GM04503 (cell line): ENCODE measurements around the gene COL4A4.
A peak's percentile ranks its signal among the peaks of the same experiment; 100 is the strongest.

Experiments used
- DNase-seq: peaks from one replicate; pipeline ENCODE4 v3.0.0-alpha.2; 2012; ENCODE audit warnings: low read depth

COL4A4 gene

DNA sequence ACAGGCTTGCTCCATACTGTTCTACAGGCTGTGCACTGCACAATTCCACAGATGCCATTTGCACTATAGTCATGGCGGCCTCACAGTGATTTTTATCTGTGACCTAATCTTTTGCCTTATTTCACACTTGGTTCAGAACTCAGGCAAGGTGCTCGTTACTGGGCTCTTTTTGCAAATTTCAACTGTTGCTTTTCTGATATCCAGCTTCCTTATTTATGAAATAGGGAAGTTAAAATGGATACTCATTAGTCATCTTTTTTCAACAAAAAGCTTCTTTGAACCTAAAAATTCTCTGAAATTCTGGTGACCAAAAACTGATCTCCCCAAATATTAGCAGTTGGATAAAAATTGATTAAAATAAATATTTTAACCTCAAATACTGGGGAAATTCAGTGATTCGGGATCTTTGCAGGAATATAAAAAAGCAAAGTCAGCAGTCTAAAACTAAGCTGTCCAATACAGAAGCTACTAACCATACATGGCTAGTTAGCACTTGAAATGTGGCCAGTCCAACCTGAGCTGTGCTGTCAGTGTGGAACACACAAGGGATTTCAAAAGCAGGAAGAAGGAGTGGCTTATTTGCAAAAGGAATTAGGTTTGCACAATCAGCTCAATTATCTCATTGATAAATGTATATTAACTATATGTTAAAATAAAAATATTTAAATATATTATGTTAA is 134.4 kb downstream of the COL4A4 start:
- DNase-seq, result no peak

DNA sequence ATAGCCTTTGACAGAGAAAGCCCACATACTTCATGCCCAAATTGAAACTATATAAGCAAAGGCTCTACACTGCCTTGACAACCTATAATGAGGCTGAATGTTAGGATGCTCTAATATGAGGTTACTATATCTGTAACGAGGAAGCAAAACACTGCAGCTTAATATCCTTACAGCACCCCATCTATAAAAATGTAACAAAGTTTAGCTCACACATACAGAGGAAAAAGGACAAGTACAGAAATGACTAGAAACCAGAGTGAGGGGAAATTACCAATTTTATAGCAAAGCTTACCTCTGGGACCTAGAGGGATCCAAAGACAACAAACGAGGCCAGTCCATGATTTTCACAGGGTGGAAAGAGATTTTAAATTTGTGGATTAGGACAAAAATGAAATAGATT is 138.5 kb downstream of the COL4A4 start:
- DNase-seq, result no peak

DNA sequence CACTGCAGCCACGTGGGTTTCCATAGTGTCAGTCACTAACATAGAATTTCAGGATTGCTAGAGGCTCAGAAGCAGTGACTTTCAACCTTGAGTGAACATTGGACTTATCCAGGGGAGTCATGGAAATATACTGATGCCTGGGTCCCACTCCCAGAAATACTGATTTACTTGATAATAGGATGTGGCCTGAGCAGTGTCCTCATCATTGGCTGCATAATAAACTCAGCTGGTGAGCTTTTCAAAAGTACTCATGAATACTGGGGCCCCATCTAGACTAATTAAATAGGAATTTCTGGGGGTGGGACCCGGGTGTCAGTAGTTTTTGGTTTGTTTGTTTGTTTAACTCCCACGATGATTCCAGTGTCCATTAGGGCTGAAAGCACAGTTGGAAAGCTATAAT is 141.4 kb downstream of the COL4A4 start:
- DNase-seq, result no peak

DNA sequence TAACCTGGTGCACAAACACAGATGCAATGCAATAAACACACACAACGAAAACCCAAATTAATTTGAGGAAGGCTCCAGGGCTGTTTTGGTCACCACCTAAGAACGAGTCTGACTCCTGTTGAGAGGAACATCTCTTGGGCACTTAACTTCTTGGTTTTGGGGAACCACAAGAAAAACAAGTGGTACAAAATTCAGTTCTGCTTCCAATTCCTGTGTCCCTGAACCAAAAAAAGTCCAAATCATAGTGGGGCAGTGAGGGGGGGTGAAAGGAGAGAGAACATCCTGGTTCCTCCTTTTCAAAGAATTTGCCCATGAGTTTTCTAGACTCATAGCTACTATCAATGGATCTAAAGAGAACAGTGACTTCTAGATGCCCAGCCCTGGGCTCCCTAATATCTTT is 143.6 kb downstream of the COL4A4 start:
- DNase-seq, result no peak

DNA sequence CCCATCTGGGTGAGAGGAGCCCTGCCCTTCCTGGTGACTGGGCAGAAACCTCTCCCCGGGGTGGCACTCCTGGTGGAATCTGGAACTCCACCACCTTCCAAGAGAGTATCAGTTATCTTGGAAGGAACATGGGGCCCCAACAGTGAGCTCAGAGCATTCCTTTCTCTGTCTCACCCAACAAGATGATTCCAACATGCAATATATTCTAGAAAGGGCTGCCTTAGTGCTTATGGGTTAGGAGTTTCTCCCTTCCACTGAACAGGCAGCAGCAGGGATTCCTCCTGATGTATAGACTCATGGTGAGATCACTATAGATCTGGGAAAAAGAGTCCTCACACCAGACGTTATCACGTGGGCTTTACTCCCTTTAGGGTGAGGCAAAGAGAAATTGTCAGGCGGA is 147.1 kb downstream of the COL4A4 start:
- DNase-seq, result no peak

DNA sequence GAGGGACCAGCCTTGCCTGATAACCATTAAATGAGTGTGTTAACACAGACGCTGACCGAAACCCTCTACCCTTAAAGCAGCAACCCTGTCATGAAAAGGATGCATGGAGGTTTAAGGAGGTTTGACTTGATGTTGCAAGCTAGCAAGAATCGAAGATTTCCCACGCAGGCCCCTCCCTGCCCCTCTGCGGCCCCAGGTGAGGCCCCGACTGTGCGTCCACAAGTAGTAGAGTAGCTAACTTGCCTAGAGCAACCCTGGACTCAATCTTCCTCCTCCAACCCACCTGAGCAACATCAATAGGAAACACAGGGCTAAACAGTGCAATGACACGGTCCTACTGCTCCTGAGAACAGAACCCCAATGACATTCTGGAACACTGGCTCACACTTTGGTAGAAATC is 150.1 kb downstream of the COL4A4 start:
- no peak for DNase-seq

DNA sequence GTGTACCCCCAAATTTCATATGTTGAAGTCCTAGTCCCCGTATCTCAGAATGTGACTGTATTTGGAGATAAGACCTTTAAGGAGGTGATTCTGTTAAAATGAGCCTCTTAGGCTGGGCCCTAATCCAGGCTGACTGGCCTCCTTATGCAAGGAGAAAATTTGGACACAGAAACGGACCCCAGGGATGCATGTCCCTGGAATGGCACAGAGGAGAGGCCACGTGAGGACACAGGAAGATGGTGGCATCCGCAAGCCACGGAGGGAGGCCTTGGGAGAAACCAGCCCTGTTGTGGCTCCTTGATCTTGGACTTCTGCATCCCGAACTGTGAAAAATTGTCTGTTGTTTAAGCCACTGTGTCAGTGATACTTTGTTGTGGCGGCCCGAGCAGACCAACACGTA is 150.7 kb downstream of the COL4A4 start:
- no peak for DNase-seq

DNA sequence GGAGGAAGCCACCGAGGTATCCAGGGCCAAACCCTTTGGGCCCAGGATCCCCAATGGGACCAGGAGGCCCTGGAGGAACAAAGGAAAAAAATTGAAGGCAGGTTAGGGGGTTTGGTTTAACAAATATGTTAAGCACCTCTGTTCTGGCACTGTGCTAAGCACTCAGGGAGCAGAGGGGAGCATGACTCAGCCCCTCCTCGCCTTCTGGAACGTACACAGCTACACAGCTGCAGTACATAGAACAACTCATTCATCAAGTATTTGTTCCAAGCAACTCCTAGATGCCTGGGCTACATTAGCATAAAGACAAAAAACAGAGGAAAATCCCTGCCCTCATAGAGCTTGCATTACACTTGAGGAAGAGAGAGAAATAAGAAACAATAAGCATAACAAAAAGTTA is 153.6 kb downstream of the COL4A4 start:
- DNase-seq, result no peak

DNA sequence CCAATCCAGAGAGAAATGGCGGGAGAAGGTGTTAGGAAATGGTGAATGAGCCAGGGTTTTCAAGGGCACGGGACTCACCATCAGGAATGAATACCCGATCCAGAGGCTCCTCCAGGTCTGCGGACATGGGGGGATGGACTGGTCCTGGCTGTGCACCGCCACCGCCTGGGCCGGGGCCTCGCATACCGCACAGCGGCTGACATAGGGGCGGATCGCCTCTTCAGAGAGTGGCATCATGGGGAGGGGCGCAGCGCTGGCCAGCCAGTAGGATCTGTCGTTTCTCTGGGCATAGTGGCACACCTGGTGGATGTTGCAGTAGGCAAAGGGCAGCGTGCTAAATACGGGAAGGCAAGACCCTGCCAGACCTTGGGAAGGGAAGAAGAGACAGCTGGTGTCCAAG is 156.1 kb downstream of the COL4A4 start:
- DNase-seq, result no peak

DNA sequence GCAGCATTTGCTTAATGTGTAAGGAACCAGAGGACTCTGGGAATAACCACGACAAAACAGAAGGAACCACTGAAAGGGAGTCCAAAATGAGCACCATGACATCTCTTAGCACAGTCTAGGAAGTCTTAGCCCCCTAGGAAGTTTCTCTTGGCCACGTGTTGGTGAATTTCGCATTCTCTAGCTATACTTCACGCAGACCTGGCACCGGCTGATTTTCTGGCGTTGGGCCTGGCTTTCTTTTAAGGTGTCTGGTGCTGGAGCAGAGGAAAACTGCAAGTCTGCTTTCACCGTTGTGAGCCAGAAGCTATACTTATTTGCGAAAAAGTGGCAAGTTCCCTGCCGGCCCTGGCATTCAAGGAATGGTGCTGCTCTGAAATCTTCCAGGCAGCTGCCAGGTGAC is 156.9 kb downstream of the COL4A4 start:
- no peak for DNase-seq

DNA sequence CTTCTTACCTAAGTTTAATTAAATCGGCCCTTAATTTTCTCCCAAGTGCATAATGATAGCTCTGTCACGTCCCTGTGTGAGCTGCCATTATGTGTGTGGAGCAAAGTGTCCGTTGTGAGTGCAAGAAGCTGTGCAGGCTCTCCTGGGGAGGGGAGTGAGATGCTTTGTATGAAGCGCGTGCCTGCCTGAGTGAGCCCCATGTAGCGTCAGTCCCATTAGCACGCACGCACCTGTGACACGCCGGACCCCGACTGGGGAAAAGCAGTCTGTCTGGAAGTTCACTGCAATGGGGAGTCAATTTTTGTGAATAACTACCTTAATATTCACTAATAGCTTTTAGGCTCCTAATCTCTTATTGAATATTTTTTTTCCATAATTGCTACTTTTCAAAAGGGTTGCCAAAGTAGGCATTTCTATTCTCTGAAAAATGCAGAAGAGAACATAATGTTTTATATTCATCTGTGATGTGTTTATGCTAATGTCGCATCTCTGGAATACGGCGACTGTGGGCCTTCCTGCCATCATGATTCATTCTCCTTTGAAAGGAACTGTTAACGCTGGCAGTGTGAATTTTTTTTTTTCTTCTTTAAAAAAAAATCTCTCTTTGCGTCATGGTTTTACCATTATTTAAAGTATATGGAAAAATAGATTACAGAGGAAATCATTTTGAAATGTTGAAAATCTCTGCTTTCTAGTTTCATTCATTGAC is 157.7 kb downstream of the COL4A4 start:
- DNase-seq, result no peak

DNA sequence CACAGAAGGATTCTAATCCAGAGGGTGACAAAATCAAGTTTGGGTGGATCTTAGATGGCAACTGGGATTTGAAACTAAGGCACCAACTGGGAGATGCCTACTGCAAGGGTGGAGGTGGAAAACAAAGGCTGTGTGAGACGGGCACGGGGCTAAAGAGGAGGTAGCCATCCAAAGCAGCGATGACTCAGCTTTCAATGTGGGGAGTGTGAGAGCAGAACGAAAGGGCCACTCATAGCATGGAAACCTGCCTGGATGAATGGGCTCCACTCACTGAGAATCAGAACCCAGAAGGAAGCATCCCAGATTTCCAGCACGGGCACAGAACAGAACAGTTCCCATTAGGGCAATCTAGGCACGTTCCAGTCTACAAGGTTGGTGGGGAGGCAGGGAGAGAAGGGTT is 159.5 kb downstream of the COL4A4 start:
- DNase-seq, result no peak

DNA sequence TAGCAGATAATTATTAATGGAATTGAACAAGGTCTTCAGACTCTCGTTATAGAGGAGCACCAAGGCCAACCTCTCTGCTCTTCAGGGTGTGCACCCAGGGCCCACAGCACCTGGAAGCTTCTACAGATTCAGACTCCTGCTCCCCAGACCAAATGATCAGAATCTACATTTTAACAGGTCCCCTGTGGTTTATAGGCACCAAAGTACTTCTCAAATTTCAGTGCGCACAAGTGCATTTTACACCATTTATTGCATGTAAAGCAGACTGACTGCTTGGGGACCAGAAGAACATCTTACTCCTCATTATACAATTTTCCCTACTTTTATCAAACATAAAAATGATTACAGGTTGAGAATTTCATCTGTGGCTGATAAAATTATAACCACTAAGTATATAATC is 163.9 kb downstream of the COL4A4 start:
- DNase-seq, result no peak

DNA sequence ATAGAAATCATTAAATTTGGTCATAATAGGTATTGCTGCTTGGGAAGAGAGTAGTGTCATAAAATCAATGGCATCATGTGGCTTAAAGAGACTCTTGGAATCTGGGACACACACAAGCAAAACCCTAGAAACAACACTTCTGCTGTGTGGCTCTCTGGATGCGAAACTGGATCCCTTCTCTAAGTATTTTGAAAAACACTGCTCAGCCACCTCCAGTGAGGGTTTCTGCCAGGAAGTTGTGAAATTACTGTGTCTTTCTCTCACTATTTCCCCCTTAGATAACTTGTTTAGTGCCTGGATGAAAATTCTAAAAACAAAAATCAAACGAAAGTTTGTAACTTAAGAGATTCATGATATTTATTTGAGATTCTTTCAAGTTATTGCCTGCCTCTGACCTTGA is 164.3 kb downstream of the COL4A4 start:
- no peak for DNase-seq

DNA sequence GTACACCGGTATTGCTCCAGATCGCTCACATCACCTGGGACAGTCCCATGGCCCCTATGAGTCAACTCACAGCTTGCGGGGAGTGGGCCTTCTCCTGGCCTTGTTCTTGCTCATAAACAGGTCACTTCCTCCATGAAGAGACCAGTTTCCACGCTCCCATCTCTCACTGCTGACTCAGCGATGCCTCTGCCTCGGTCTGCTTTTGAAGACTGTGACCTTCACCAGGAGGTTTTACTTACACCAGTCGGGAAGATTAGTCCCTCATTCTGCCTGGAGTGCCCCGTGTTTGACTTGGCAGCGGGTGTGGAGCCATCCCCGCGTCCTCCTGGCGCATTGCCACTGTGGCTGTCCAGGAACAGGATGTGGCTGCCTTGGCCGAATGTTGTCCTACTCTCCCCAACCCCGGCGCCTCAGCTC is 168.4 kb downstream of the COL4A4 start:
- DNase-seq, result no peak

DNA sequence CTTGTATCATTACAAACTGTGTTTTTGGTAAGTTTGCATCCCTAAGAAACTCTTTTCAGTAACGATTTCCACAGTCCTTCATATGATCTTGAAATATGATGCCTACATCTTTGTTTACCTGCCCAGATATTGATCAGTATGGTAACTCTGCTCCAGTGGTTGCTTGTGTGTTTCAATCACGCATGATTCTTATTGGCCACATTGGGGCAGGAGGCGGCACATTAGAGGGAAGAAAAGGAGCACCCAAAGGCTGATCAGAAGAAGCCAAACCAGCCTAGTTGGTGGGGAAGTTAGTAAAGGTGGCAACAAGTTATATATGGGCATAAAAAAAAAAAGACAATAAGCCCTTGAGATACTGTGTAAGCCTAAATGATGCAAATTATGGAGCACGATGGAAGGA is 169.2 kb downstream of the COL4A4 start:
- DNase-seq, result no peak

DNA sequence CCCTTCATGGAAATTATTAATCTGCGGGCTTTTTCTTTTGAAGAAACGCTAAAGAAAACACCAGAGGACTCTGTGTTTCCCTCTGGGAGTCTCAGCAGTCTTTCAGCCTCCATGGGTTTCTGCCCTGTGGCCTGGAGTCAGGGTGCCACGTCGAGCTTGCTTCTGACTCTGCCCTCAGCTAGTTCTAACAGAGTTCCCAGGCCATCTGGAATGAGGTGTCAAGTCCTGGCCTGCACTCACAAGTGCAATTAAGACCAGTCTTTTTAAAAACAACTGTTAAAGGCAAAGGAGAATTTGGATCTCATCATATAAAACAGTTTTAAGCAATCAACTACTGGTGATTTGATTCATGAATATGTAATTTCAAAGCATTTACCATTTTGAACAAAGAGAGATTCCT is 170.8 kb downstream of the COL4A4 start:
- no peak for DNase-seq

DNA sequence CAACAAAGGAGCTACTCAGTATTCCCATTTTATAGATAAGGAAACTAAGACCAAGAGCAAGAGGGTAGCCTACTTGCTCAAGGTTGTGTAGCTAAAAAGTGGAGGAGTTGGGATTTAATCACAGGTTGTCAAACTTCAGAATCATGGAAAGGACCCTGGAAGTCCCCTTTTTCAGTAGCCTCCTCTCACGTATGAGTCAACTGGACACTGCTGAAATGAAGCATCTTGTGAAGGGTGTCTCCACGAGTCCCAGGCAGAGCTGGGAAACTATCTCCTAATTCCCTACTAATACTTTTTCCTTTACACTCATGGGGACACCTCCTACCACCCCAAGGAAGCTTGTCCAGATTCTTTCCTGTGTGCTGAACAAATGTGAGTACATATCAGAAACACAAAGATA is 172.3 kb downstream of the COL4A4 start:
- no peak for DNase-seq

DNA sequence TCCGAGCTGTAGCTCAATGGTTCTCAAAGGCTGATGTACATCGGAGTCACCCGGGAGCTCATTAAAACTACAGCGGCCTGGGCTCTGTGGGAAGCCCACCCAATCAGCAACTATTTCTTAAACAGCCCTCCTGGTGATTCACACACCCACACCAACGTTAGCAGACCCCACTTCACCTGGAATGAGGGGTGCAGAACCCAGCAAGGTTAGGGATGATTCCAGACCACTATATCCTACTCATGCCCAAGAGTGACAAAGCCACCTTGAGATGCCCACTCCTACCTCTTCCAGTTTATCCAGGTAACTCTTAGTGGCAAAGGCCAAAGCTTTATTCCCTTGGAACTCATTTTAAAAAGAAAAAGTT is 178.4 kb downstream of the COL4A4 start:
- no peak for DNase-seq

DNA sequence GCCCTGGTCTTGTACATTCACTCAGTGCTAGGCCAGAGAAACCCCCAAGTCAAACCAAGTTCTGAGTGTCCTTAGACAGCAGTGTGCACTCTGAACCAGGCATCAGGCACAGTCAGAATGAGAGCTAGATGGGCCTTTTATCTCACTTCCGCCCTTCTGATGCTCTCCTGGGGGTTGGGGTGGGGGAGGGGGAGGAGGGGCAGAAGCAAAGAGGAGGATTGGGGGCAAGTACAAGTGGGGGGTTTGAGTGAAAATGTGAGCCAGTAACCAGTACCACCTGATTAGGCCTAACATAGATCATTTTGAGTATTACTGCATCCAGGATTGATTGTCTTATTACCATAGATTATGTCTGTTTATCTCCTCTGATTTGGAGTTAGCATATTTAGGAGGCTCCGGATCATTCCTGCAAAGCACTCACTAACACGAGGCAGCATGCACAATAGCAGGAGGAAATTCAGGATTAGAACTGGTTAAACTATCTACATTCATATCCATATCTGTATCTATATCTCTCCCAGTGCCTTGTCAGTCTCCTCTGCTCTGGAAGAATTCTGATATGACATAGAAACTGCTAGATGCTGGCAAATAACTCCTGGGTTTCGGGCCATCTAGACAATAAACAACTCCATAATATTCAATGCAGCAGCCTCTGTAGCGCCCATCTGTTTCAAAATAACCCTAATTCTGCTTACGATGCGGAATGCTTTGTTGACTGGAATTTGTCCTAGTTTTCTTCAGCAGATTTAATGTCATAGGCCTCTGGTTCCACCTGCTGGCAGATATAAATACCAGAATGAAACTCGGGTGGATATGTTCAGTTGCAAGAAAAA is 179.0 kb downstream of the COL4A4 start:
- peak; percentile 42 for DNase-seq

DNA sequence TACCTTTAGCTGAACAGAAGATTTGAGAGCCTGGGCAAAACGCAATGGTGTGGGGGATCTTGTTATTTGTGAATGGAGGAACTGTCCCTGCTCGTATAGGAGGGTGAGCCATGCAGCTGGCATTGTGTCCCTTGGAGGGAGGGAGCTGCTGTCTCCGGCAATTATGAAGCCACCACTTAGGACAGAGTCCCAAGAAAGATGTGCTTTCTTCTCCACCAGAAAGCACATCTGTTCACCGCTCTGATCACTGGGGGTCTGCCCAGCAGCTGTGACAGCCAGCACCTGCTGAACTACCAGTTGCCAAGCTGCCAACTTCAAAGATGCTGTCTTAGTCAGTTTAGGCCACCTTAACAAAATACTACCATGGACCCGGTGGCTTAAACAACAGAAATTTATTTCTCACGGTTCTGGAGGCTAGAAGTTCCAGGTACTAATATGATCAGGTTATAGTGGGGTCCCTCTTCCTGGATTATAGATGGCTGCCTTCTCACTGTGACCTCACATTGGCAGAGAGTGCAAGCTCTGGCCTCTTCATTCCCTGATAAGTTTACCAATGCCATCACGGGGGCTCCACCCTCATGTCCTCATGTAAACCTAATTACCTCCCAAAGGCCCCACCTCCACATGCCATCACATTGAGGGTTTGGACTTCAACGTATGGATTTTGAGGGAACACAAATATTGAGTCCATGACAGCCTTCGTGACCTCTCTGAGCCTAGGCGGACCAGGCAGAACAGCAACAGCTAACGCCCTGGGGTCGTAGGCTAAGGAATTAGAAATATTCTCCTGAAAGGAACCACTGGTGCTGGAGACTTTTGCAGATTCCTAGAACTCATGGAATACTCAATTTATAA is 179.9 kb downstream of the COL4A4 start:
- DNase-seq, result no peak

DNA sequence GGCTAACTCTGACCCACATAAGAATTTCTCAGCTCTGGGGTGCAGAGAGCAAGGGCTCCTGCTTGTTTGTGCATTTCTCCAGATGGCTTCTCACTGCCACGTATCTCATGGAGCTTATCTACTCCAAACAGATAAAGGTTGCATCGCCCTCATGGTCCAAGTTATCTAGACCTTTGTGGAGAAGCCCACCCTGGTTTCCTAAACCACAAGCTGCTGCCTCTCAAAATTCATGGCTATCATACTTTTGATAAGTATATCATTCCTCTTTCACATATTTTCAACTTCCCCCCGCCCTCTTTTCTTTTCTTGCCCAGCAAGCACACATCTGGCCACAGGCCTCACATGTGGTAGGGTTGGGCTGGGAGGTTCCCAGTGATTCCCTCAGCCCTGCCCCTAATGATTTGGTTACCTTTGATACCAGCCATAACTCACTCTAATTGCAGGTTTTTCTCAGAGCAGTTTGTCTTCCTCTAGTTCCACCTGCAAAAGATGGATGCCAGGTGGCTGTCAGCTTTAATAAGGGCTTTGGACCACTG is 182.1 kb downstream of the COL4A4 start:
- DNase-seq, result no peak
